HG03066 (cell line): ENCODE measurements around the gene KLHDC8A.
"Not testable (repeated sequence)": the region's sequence is repeated elsewhere in the genome, so short reads cannot be mapped to it uniquely, and the experiment has no call there.

ENCODE experiments used
- ATAC-seq: cut with Tn5 transposase; IDR thresholded peaks from one replicate; pipeline ENCODE4 v1.9.1; 2021; ENCODE audit warnings: low read depth; ENCODE audit not compliant: unreplicated experiment

The KLHDC8A gene

GRCh38 chr1:205356440-205357139, at the start of gene KLHDC8A:
KLHDC8A (minus strand) TSS chr1:205356922; CDS start chr1:205343604, 13,318 bp downstream.
- no peak for ATAC-seq

GRCh38 chr1:205406252-205406651, 49.5 kb upstream of the KLHDC8A start:
- ATAC-seq, result not testable (repeated sequence)

- not testable (repeated sequence) for ATAC-seq
These were observed 47.8 kb upstream of the KLHDC8A start for GRCh38 chr1:205404484-205404883.

GRCh38 chr1:205398586-205398985, 41.9 kb upstream of the KLHDC8A start:
- ATAC-seq, result no peak

- ATAC-seq, result no peak
These were observed 40.4 kb upstream of the KLHDC8A start for GRCh38 chr1:205396967-205397616.

- ATAC-seq, result no peak
These were observed 38.9 kb upstream of the KLHDC8A start for GRCh38 chr1:205395616-205396015.

- no peak for ATAC-seq
These were observed 35.9 kb upstream of the KLHDC8A start for GRCh38 chr1:205392650-205393049.

- no peak for ATAC-seq
These were observed 34.7 kb upstream of the KLHDC8A start for GRCh38 chr1:205391386-205391785.

GRCh38 chr1:205387845-205388244, 31.1 kb upstream of the KLHDC8A start:
- no peak for ATAC-seq

- ATAC-seq, result not testable (repeated sequence)
These were observed 26.3 kb upstream of the KLHDC8A start for GRCh38 chr1:205382990-205383389.

GRCh38 chr1:205382561-205382960, 25.8 kb upstream of the KLHDC8A start:
- ATAC-seq, result no peak

- ATAC-seq, result no peak
These were observed 24.6 kb upstream of the KLHDC8A start for GRCh38 chr1:205381305-205381704.

- no peak for ATAC-seq
These were observed 24.2 kb upstream of the KLHDC8A start for GRCh38 chr1:205380882-205381281.

- ATAC-seq, result no peak
These were observed 22.3 kb upstream of the KLHDC8A start for GRCh38 chr1:205379056-205379455.

- no peak for ATAC-seq
These were observed 20.6 kb upstream of the KLHDC8A start for GRCh38 chr1:205377355-205377754.

GRCh38 chr1:205376739-205377138, 20.0 kb upstream of the KLHDC8A start:
- no peak for ATAC-seq

GRCh38 chr1:205375835-205376545, 19.3 kb upstream of the KLHDC8A start:
- ATAC-seq, result no peak

GRCh38 chr1:205374210-205375078, 17.7 kb upstream of the KLHDC8A start:
- no peak for ATAC-seq

- no peak for ATAC-seq
These were observed 17.1 kb upstream of the KLHDC8A start for GRCh38 chr1:205373798-205374175.

- ATAC-seq, result no peak
These were observed 16.5 kb upstream of the KLHDC8A start for GRCh38 chr1:205373022-205373797.
